A549 (cell line): Measurements from ENCODE around the gene KRTAP10-10.

Experiments
- CEBPB ChIP-seq, 2 experiments: fragments of >200 bp in 1 of 2; sonication (Bioruptor Twin) in 1 of 2; formaldehyde crosslinking in 1 of 2; IDR thresholded peaks; 2 replicates each; pipeline ENCODE4 v1.6.1; 2012 to 2016
- EP300 ChIP-seq, 2 experiments: fragments of >200 bp; sonication (Bioruptor Twin); formaldehyde crosslinking; IDR thresholded peaks; 2 replicates in 1 of 2; 3 replicates in 1 of 2; pipeline ENCODE4 v1.6.1; 2016 to 2017
- JUNB ChIP-seq: fragments of >200 bp; sonication (Bioruptor Twin); formaldehyde crosslinking; IDR thresholded peaks from 2 replicates; pipeline ENCODE4 v1.6.1; 2016
- MAX ChIP-seq: IDR thresholded peaks from 2 replicates; pipeline ENCODE4 v1.6.1; 2012
- PHF8 ChIP-seq: fragments of 200-600 bp; sonication (generic); IDR thresholded peaks from 2 replicates; pipeline ENCODE4 v1.6.1; 2016; ENCODE audit warnings: low read depth, mild to moderate bottlenecking, antibody characterized with exemption, moderate library complexity, borderline replicate concordance
- POLR2A ChIP-seq: IDR thresholded peaks from 2 replicates; pipeline ENCODE4 v1.6.1; 2012; ENCODE audit warnings: mild to moderate bottlenecking, low read length
- RAD21 ChIP-seq, 2 experiments: fragments of >200 bp in 1 of 2; sonication (Bioruptor Twin) in 1 of 2; formaldehyde crosslinking in 1 of 2; IDR thresholded peaks in 1 of 2; conservative IDR thresholded peaks in 1 of 2; 2 replicates in 1 of 2; 3 replicates in 1 of 2; pipeline ENCODE4 v1.6.1; 2012 to 2018; ENCODE audit warnings: inconsistent platforms in 1 of 2
- SREBF2 ChIP-seq: fragments of 450-650 bp; IDR thresholded peaks from 2 replicates; pipeline ENCODE4 v1.6.1; 2014; ENCODE audit warnings: mild to moderate bottlenecking, moderate library complexity
- TP53 ChIP-seq: fragments of 250-450 bp; sonication (Bioruptor Pico); IDR thresholded peaks from 2 replicates; pipeline ENCODE4 v1.5.0; 2021; ENCODE audit warnings: mild to moderate bottlenecking, moderate library complexity
- USF2 ChIP-seq: fragments of 450-650 bp; IDR thresholded peaks from 2 replicates; pipeline ENCODE4 v1.6.1; 2014; ENCODE audit warnings: antibody characterized with exemption
- ZFP36 ChIP-seq: fragments of 450-650 bp; IDR thresholded peaks from 2 replicates; pipeline ENCODE4 v1.6.1; 2014; ENCODE audit warnings: borderline replicate concordance; ENCODE audit not compliant: partially characterized antibody
- TF ChIP-seq, protein P1 (sequence below): fragments of >200 bp; sonication (Bioruptor Twin); formaldehyde crosslinking; IDR thresholded peaks from 3 replicates; pipeline ENCODE4 v1.5.1; 2016
- TF ChIP-seq, protein P2 (sequence below): fragments of >200 bp; sonication (Bioruptor Twin); formaldehyde crosslinking; IDR thresholded peaks from 3 replicates; pipeline ENCODE4 v1.6.1; 2016
- TF ChIP-seq, protein P3 (sequence below): fragments of 200-600 bp; sonication (generic); IDR thresholded peaks from 2 replicates; pipeline ENCODE4 v1.6.1; 2016; ENCODE audit warnings: antibody characterized with exemption, mild to moderate bottlenecking, moderate library complexity

DNA sequence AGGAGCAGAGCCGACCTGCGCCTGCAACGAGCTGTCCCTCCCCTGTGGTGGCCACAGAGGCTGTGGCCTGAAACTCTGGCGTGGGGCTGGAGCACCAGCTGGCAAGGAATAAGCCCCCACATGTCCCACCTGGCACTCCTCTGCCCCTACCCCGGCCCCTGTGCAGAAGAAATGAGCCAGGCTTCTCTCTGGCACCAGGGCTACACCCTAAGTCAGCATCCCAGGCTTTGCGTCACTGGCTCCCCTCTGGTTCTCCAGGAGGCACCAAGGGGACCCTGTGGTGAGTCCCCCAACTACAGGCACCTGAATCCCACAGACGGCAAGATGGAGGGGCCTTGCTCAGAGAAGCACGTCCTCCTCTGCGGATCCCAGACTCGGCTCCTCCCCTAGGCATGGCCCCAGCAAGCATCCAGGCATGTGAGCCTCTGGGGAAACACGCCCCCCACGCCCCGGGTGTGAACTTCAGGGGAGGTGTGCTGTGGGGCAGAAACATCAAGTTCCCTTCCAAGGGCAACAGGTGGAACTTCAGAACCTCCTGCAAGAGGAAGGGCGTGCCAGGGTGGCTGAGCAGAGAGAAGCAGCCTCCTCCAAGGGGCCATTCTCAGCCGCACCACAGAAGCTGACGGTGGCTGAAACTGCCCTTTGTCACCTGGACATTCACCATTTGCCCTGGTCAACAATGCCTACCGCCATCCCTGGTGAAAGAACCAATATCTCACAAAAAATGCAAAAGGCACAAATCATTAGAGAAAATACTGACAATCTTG lies 33.9 kb upstream of the KRTAP10-10 start:
- TF ChIP-seq, protein P1, sequence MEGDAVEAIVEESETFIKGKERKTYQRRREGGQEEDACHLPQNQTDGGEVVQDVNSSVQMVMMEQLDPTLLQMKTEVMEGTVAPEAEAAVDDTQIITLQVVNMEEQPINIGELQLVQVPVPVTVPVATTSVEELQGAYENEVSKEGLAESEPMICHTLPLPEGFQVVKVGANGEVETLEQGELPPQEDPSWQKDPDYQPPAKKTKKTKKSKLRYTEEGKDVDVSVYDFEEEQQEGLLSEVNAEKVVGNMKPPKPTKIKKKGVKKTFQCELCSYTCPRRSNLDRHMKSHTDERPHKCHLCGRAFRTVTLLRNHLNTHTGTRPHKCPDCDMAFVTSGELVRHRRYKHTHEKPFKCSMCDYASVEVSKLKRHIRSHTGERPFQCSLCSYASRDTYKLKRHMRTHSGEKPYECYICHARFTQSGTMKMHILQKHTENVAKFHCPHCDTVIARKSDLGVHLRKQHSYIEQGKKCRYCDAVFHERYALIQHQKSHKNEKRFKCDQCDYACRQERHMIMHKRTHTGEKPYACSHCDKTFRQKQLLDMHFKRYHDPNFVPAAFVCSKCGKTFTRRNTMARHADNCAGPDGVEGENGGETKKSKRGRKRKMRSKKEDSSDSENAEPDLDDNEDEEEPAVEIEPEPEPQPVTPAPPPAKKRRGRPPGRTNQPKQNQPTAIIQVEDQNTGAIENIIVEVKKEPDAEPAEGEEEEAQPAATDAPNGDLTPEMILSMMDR, result no peak
- TF ChIP-seq EP300 (IDR thresholded peaks at IDR 0.05) (no peak), JUNB (no peak), POLR2A (no peak), PHF8 (no peak), ZFP36 (no peak), RAD21 (conservative IDR thresholded peaks at IDR 0.05 in 1 of 2, IDR thresholded peaks at IDR 0.05 in 1 of 2) (no peak), CEBPB (IDR thresholded peaks at IDR 0.05) (no peak), SREBF2 (no peak), USF2 (no peak), TP53 (no peak), MAX (no peak)
- TF ChIP-seq, protein P2, sequence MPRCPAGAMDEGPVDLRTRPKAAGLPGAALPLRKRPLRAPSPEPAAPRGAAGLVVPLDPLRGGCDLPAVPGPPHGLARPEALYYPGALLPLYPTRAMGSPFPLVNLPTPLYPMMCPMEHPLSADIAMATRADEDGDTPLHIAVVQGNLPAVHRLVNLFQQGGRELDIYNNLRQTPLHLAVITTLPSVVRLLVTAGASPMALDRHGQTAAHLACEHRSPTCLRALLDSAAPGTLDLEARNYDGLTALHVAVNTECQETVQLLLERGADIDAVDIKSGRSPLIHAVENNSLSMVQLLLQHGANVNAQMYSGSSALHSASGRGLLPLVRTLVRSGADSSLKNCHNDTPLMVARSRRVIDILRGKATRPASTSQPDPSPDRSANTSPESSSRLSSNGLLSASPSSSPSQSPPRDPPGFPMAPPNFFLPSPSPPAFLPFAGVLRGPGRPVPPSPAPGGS, result no peak
- TF ChIP-seq, protein P3, sequence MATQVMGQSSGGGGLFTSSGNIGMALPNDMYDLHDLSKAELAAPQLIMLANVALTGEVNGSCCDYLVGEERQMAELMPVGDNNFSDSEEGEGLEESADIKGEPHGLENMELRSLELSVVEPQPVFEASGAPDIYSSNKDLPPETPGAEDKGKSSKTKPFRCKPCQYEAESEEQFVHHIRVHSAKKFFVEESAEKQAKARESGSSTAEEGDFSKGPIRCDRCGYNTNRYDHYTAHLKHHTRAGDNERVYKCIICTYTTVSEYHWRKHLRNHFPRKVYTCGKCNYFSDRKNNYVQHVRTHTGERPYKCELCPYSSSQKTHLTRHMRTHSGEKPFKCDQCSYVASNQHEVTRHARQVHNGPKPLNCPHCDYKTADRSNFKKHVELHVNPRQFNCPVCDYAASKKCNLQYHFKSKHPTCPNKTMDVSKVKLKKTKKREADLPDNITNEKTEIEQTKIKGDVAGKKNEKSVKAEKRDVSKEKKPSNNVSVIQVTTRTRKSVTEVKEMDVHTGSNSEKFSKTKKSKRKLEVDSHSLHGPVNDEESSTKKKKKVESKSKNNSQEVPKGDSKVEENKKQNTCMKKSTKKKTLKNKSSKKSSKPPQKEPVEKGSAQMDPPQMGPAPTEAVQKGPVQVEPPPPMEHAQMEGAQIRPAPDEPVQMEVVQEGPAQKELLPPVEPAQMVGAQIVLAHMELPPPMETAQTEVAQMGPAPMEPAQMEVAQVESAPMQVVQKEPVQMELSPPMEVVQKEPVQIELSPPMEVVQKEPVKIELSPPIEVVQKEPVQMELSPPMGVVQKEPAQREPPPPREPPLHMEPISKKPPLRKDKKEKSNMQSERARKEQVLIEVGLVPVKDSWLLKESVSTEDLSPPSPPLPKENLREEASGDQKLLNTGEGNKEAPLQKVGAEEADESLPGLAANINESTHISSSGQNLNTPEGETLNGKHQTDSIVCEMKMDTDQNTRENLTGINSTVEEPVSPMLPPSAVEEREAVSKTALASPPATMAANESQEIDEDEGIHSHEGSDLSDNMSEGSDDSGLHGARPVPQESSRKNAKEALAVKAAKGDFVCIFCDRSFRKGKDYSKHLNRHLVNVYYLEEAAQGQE, result no peak
